HG03135 (cell line): ENCODE measurements around the gene GPRC5A.

Experiments
- ATAC-seq: cut with Tn5 transposase; IDR thresholded peaks from one replicate; pipeline ENCODE4 v1.9.1; 2021; ENCODE audit warnings: mild to moderate bottlenecking, moderate library complexity; ENCODE audit not compliant: unreplicated experiment

GPRC5A gene

GRCh38 chr12:12908711-12909110 lies 17.3 kb downstream of the GPRC5A start:
- ATAC-seq: no peak

GRCh38 chr12:12909228-12909994 lies 18.0 kb downstream of the GPRC5A start:
- no peak for ATAC-seq

- ATAC-seq: no peak
Measured at GRCh38 chr12:12909995-12910420, 18.6 kb downstream of the GPRC5A start.

GRCh38 chr12:12912711-12913110 lies 21.3 kb downstream of the GPRC5A start:
- ATAC-seq: no peak

GRCh38 chr12:12915656-12916055 lies 24.3 kb downstream of the GPRC5A start:
- ATAC-seq: no peak

GRCh38 chr12:12916135-12916944 lies 25.0 kb downstream of the GPRC5A start:
- ATAC-seq: peak; percentile 94

GRCh38 chr12:12917517-12917916 lies 26.2 kb downstream of the GPRC5A start:
- ATAC-seq: no peak

- ATAC-seq: no peak
Measured at GRCh38 chr12:12918781-12919389, 27.5 kb downstream of the GPRC5A start.

GRCh38 chr12:12919666-12920435 lies 28.5 kb downstream of the GPRC5A start:
- no peak for ATAC-seq

GRCh38 chr12:12922191-12922616 lies 30.8 kb downstream of the GPRC5A start:
- no peak for ATAC-seq

GRCh38 chr12:12922978-12923377 lies 31.6 kb downstream of the GPRC5A start:
- no peak for ATAC-seq

- ATAC-seq: no peak
Measured at GRCh38 chr12:12924169-12924568, 32.8 kb downstream of the GPRC5A start.

GRCh38 chr12:12925388-12925787 lies 34.0 kb downstream of the GPRC5A start:
- no peak for ATAC-seq

GRCh38 chr12:12926571-12927071 lies 35.3 kb downstream of the GPRC5A start:
- ATAC-seq: no peak

GRCh38 chr12:12927211-12928079 lies 36.1 kb downstream of the GPRC5A start:
- no peak for ATAC-seq

- ATAC-seq: no peak
Measured at GRCh38 chr12:12929696-12930095, 38.3 kb downstream of the GPRC5A start.

- no peak for ATAC-seq
Measured at GRCh38 chr12:12930633-12931219, 39.4 kb downstream of the GPRC5A start.

GRCh38 chr12:12933742-12934141 lies 42.4 kb downstream of the GPRC5A start:
- no peak for ATAC-seq

- ATAC-seq: no peak
Measured at GRCh38 chr12:12934556-12934955, 43.2 kb downstream of the GPRC5A start.
